Caco-2 (cell line): ENCODE measurements around the gene ZAP70. TPM values are rescaled to one million over a fixed set of nuclear protein-coding genes. Genes with fewer than 3 reads are reported as not detected.

Experiments used
- Bru-seq: library from RNA; stranded (reverse); fragments of 400-500 nt; gene quantifications from one replicate; lab custom pipeline; 2021; lab: Mats Ljungman, UMichigan
- BruChase-seq, 2 experiments: library from RNA; stranded (reverse); fragments of 400-500 nt; gene quantifications; one replicate each; lab custom pipeline; 2021; lab: Mats Ljungman, UMichigan
- BruUV-seq: library from RNA; stranded (reverse); fragments of 400-500 nt; replicated peaks from 2 replicates; lab custom pipeline; 2021; lab: Mats Ljungman, UMichigan
- CTCF ChIA-PET: fragments of 300-600 bp; sonication (Branson Sonifier 250); formaldehyde crosslinking; loops from one replicate; lab custom pipeline; 2022; ENCODE audit warnings: antibody characterized with exemption; lab: Charles Lee
- POLR2A ChIA-PET: fragments of 300-600 bp; sonication (Branson Sonifier 250); formaldehyde crosslinking; loops from one replicate; lab custom pipeline; 2022; ENCODE audit warnings: antibody characterized with exemption; lab: Charles Lee
- DNase-seq, 2 experiments: peaks; one replicate each; pipeline versions ENCODE4 v3.0.0 to v3.0.0-alpha.2; 2020 to 2022
- H3K27me3 ChIP-seq: replicated peaks from 2 replicates; pipeline ENCODE4 v1.6.0; 2011; ENCODE audit warnings: low read length; ENCODE audit not compliant: control insufficient read depth, insufficient read depth
- H3K36me3 ChIP-seq: 2 replicates; pipeline ENCODE4 v1.5.1; 2011; ENCODE audit warnings: low read length; ENCODE audit not compliant: control insufficient read depth, insufficient read depth
- H3K4me1 ChIP-seq: fragments of 250-450 bp; sonication (Bioruptor Pico); 2 replicates; pipeline ENCODE4 v1.5.1; 2020; ENCODE audit warnings: mild to moderate bottlenecking
- H3K4me3 ChIP-seq: 2 replicates; pipeline ENCODE4 v1.5.1; 2011; ENCODE audit warnings: low read depth, mild to moderate bottlenecking, control low read depth, low read length
- H3K9me3 ChIP-seq: fragments of 250-450 bp; sonication (Bioruptor Pico); 2 replicates; pipeline ENCODE4 v1.5.1; 2020; ENCODE audit warnings: mild to moderate bottlenecking, moderate library complexity
- H3K27ac Mint-ChIP-seq: one replicate; pipeline ENCODE4 v1.8.0; 2022; ENCODE audit warnings: mixed read lengths; ENCODE audit not compliant: unreplicated experiment
- H3K27me3 Mint-ChIP-seq: one replicate; pipeline ENCODE4 v1.8.0; 2022; ENCODE audit warnings: mixed read lengths; ENCODE audit not compliant: insufficient read depth, unreplicated experiment
- H3K36me3 Mint-ChIP-seq: one replicate; pipeline ENCODE4 v1.8.0; 2022; ENCODE audit warnings: mild to moderate bottlenecking, mixed read lengths; ENCODE audit not compliant: insufficient read depth, unreplicated experiment
- H3K4me1 Mint-ChIP-seq: one replicate; pipeline ENCODE4 v1.8.0; 2022; ENCODE audit warnings: low read depth, mixed read lengths; ENCODE audit not compliant: unreplicated experiment
- H3K4me3 Mint-ChIP-seq: one replicate; pipeline ENCODE4 v1.8.0; 2022; ENCODE audit warnings: mild to moderate bottlenecking, moderate library complexity, mixed read lengths; ENCODE audit not compliant: unreplicated experiment
- H3K9me3 Mint-ChIP-seq: one replicate; pipeline ENCODE4 v1.8.0; 2022; ENCODE audit warnings: mixed read lengths; ENCODE audit not compliant: unreplicated experiment
- intact Hi-C: fragments of 100-400 bp; cut with micrococcal nuclease; formaldehyde crosslinking; loops from one replicate; pipeline ENCODE4 v1.10.0; 2022; ENCODE audit not compliant: unreplicated experiment
- long read RNA-seq: library from polyadenylated mRNA; stranded (forward); transcript quantifications from one replicate; pipeline ENCODE4 v2.0.0, GENCODE V29; 2022
- total RNA-seq: library from RNA; stranded (reverse); gene quantifications from 2 replicates; pipeline ENCODE4 v1.2.3, GENCODE V29; 2022
- TF ChIP-seq, protein P1 (sequence below), 2 experiments: fragments of 200-600 bp in 1 of 2; IDR thresholded peaks; 1 replicate in 1 of 2; 2 replicates in 1 of 2; pipeline versions ENCODE4 v1.5.1 to v1.8.0; 2011 to 2022; ENCODE audit warnings: antibody characterized with exemption in 1 of 2, control low read depth in 1 of 2, inconsistent platforms in 1 of 2, low read depth in 1 of 2, low read length in 1 of 2, mild to moderate bottlenecking in 1 of 2, moderate library complexity in 1 of 2; ENCODE audit not compliant: insufficient read depth in 1 of 2, severe bottlenecking in 1 of 2, unreplicated experiment in 1 of 2

The ZAP70 gene
- total RNA-seq (0.82 and 0.86 TPM in 2 replicates), Bru-seq, nascent RNA (percentile 17 among the genes with signal in this experiment), BruChase-seq, experiment 1, labeled RNA remaining after a 2-hour chase (percentile 19 among the genes with signal in this experiment), BruChase-seq, experiment 2, labeled RNA remaining after a 6-hour chase (percentile 21 among the genes with signal in this experiment)
- long read RNA-seq, partial matches to known transcripts = 0 of 2 reads
- long read RNA-seq, other reads (novel, unspliced or antisense) = 0 of 2 reads

GRCh38 chr2:97713296-97714083 is at the start of gene ZAP70:
Gene ZAP70, plus strand, starts transcription at chr2:97713576. Its CDS starts 10,461 bp downstream, at chr2:97724037.
- H3K9me3 ChIP-seq = no peaks in the 10 kb centered on the region
- Mint-ChIP-seq H3K27me3 (no peaks in the 10 kb centered on the region), H3K4me1 (peaks cover 34% of the 10 kb centered on the region), H3K27ac (peak within 1 kb of the TSS; percentile 48), H3K9me3 (no peaks in the 10 kb centered on the region), H3K36me3 (no peaks in the 10 kb centered on the region), H3K4me3 (no peak within 1 kb of the TSS)
- H3K36me3 ChIP-seq = no peaks in the 10 kb centered on the region
- peak in 1 of 2 experiments; percentile 27 for DNase-seq
- ChIA-PET POLR2A (no interaction called here), CTCF (interaction anchor here (2.1 kb wide), 1 partner anchor 13 kb away, joined by 5 read pairs; no protein-coding TSS in a partner anchor)
- no peak within 1 kb of the TSS for H3K4me3 ChIP-seq
- peaks cover 30% of the 10 kb centered on the region for H3K4me1 ChIP-seq
- no peaks in the 10 kb centered on the region for H3K27me3 ChIP-seq
- no TSS peak for BruUV-seq
- TF ChIP-seq, protein P1, sequence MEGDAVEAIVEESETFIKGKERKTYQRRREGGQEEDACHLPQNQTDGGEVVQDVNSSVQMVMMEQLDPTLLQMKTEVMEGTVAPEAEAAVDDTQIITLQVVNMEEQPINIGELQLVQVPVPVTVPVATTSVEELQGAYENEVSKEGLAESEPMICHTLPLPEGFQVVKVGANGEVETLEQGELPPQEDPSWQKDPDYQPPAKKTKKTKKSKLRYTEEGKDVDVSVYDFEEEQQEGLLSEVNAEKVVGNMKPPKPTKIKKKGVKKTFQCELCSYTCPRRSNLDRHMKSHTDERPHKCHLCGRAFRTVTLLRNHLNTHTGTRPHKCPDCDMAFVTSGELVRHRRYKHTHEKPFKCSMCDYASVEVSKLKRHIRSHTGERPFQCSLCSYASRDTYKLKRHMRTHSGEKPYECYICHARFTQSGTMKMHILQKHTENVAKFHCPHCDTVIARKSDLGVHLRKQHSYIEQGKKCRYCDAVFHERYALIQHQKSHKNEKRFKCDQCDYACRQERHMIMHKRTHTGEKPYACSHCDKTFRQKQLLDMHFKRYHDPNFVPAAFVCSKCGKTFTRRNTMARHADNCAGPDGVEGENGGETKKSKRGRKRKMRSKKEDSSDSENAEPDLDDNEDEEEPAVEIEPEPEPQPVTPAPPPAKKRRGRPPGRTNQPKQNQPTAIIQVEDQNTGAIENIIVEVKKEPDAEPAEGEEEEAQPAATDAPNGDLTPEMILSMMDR (IDR thresholded peaks at IDR 0.05; ENCODE audit: insufficient read depth in 1 of 2, low read depth in 1 of 2, low read length in 1 of 2, severe bottlenecking in 1 of 2, unreplicated experiment in 1 of 2) = no peak
- intact Hi-C loops = no loop called here

GRCh38 chr2:97663626-97663961 is 49.8 kb upstream of the ZAP70 start:
- intact Hi-C loops = no loop called here
- DNase-seq = no peak
- Mint-ChIP-seq H3K27me3 (no peaks in the 10 kb centered on the region), H3K27ac (peak overlapping the region; percentile 98), H3K4me1 (peaks cover 11% of the 10 kb centered on the region), H3K9me3 (no peaks in the 10 kb centered on the region), H3K36me3 (peaks cover 25% of the 10 kb centered on the region), H3K4me3 (peak overlapping the region; percentile 94)
- H3K27me3 ChIP-seq = no peaks in the 10 kb centered on the region
- peak overlapping the region; percentile 73 for H3K4me3 ChIP-seq
- BruUV-seq = no TSS peak
- TF ChIP-seq, protein P1 (IDR thresholded peaks at IDR 0.05; ENCODE audit: insufficient read depth in 1 of 2, low read depth in 1 of 2, low read length in 1 of 2, severe bottlenecking in 1 of 2, unreplicated experiment in 1 of 2) = no peak
- ChIA-PET CTCF (interaction anchor here (0.6 to 4.0 kb wide), 11 partner anchors 10 to 1896 kb away, joined by 3 to 42 read pairs (median 7); partner anchors contain the start of genes ANKRD36B and COX5B), POLR2A (interaction anchor here (0.6 to 3.9 kb wide), 2 partner anchors 10 to 18 kb away, joined by 4 to 82 read pairs; partner anchors contain the start of gene COX5B)
- H3K36me3 ChIP-seq = no peaks in the 10 kb centered on the region; the same call in 1 of the 2 replicates
- H3K9me3 ChIP-seq = no peaks in the 10 kb centered on the region
- H3K4me1 ChIP-seq = peaks cover 6% of the 10 kb centered on the region
